HG03103 (cell line): ENCODE results near the gene RCHY1.

Experiments
- ATAC-seq: cut with Tn5 transposase; IDR thresholded peaks from one replicate; pipeline ENCODE4 v1.9.1; 2021; ENCODE audit warnings: low read depth; ENCODE audit not compliant: unreplicated experiment

The RCHY1 gene

GRCh38 chr4:75432683-75433082, 81.5 kb downstream of the RCHY1 start:
- ATAC-seq: no peak

GRCh38 chr4:75429208-75429607, 85.0 kb downstream of the RCHY1 start:
- ATAC-seq: no peak
